NCI-H748 (cell line): ENCODE measurements around the gene MBD6.
"Not testable (repeated sequence)": the region's sequence is repeated elsewhere in the genome, so short reads cannot be mapped to it uniquely, and the experiment has no call there.

Source experiments
- DNase-seq: peaks from one replicate; lab custom pipeline; 2025; ENCODE audit not compliant: unreplicated experiment; lab: John Stamatoyannopoulos, UW

The MBD6 gene

DNA sequence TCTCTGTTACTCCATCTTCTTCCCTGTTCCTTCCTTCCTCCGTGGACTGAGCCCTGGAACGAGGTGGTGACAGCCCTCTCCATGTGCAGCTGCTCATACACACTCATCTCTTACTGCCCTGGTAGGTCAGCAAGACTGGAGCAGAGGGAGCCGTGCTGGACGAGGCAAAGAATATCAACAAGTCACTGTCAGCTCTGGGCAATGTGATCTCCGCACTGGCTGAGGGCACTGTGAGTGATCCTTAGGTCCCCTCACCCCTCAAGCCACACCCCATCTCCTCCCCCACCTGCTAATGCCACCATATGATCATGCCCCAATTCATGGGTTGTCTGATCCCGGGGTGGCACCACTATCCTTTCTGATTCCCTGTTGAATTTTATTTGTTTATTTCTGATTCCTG is 46.2 kb downstream of the MBD6 start:
- no peak for DNase-seq

DNA sequence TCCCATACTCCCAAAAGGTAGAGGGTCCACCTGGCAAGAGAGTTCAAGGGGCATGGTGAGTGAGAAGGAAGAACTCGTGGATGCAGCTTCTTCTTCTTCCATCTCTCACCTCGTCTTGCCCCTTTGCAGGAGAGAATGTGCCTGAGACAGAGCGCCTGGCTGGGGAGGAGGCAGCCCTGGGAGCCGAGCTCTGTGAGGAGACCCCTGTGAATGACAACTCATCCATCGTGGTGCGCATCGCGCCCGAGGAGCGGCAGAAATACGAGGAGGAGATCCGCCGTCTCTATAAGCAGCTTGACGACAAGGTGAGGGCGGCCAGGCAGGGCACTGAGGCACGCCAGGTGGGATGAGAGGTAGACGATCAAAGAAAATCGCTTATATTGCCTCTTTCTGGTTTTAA is 47.2 kb downstream of the MBD6 start:
- no peak for DNase-seq

- not testable (repeated sequence) for DNase-seq
Observed at GRCh38 chr12:57570438-57570837, 47.8 kb downstream of the MBD6 start.

DNA sequence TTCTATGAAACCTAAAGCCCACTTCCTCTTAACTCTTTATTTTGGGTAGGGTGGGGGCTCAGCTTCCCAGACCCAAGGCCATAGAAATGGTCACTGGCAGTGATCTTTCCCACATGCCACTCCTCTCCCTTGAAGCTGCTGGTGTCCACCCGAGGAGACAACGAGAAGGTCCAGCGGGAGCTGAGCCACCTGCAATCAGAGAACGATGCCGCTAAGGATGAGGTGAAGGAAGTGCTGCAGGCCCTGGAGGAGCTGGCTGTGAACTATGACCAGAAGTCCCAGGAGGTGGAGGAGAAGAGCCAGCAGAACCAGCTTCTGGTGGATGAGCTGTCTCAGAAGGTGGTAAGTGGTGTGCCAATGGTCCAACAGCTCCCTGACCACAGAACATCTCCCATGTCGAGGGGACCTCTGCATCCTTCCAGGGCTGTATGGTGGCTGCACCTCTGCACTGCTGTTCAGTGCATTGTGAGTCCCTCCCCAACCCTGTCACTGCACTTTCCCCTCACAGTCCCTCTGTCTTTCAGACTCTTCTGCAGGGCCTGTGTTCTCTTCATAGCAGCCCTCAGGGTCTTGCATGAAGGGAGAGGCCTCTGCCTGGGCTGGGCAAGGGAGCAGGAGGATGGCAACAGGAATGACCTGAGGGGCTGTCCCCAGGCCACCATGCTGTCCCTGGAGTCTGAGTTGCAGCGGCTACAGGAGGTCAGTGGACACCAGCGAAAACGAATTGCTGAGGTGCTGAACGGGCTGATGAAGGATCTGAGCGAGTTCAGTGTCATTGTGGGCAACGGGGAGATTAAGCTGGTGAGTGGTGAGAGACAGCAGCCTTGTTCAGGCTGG is 49.5 kb downstream of the MBD6 start:
- DNase-seq, result no peak

DNA sequence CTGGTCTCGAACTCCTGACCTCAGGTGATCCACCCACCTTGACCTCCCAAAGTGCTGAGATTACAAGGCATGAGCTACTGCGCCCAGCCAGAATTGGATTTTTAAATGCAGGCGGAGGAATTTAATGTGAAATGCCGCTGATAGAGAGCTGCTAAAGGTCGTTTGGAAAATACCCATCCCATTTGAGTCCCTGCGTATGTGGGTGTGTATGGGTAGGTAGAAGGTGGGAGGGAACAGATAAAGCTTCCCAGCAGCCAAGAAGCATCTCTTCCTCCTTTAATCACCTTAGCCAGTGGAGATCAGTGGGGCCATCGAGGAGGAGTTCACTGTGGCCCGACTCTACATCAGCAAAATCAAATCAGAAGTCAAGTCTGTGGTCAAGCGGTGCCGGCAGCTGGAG is 52.2 kb downstream of the MBD6 start:
- no peak for DNase-seq

DNA sequence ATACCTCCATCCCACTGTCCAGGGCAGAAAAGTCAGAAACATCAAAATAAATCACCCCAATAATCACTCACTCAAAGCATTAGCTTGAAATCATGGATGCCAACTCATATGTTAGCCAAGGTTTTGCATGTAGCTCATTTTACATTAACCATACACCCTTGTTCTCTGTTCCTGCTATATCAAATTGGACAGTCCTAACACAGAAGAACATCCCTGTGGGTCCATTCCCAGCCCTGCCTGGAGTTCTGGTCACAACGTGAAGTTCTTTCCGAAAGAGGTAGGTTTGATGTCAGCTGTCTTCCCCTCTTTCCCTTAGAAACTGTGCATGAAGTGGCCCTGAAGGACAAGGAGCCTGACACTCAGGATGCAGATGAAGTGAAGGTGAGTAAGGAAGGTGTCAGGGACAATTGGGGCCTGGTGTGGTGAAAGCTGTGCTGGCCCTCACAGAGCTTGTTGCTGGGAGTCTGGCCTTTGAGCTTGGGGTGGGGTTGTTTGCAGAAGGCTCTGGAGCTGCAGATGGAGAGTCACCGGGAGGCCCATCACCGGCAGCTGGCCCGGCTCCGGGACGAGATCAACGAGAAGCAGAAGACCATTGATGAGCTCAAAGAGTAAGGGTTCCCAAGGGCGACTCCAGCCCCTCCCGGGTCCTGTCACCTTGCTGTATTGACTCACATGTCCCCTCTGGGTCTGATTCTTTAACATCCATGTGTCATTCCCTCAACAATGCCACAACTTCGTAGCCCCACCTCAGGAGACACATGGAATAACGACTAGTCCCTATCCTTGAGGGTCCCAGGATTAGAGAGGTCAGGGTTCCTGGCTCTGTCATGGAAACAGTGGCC is 53.4 kb downstream of the MBD6 start:
- DNase-seq, result no peak

GRCh38 chr12:57576613-57577160 is 54.1 kb downstream of the MBD6 start:
- no peak for DNase-seq

GRCh38 chr12:57577981-57578758 is 55.5 kb downstream of the MBD6 start:
- DNase-seq, result no peak

DNA sequence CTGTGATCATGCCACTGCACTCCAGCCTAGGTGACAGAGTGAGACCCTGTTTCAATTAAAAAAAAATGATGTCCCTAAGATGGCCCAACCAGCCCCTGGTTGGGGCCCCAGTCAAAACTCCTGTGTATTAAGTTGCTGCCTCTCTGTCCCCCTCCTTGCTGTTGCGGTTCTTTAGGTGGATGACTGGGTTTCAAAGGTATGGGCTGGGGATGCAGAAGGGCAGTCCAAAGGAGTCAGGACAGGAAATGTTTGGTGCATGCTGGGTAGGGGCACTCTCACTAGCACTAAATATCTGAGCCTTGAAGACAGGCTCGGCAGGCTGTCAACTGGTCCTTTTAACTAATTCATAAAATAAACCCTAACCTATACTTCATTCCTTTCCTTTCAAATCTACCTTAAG is 56.4 kb downstream of the MBD6 start:
- no peak for DNase-seq
